Testis (tissue), 5 donors: ENCODE data around the gene MAP3K4. TPM values are rescaled to one million over a fixed set of nuclear protein-coding genes. Genes with fewer than 3 reads are reported as not detected.

Experiments used
- DNase-seq: peaks from one replicate; pipeline ENCODE4 v3.0.0-alpha.2; 2019
- H3K27ac ChIP-seq, 2 donors: fragments of 200-600 bp; sonication (generic); one replicate each; pipeline ENCODE4 v1.5.1; 2019
- H3K27me3 ChIP-seq: fragments of 200-600 bp; sonication (generic); one replicate; pipeline ENCODE4 v1.5.1; 2019
- H3K36me3 ChIP-seq: fragments of 200-600 bp; sonication (generic); one replicate; pipeline ENCODE4 v1.5.1; 2017; ENCODE audit warnings: low read depth; ENCODE audit errors: missing control alignments
- H3K4me1 ChIP-seq: fragments of 200-600 bp; sonication (generic); one replicate; pipeline ENCODE4 v1.5.1; 2019
- H3K4me3 ChIP-seq, 2 donors: fragments of 200-600 bp; sonication (generic); one replicate each; pipeline ENCODE4 v1.5.1; 2017 to 2019
- H3K9me3 ChIP-seq: fragments of 200-600 bp; sonication (generic); one replicate; pipeline ENCODE4 v1.5.1; 2017
- POLR2A ChIP-seq: fragments of 450-650 bp; IDR thresholded peaks from one replicate; pipeline ENCODE4 v1.6.1; 2017; ENCODE audit warnings: antibody characterized with exemption, mild to moderate bottlenecking, moderate library complexity
- WGBS, 2 donors: methylation state at CpG; one replicate each; pipeline ENCODE4 v1.1.5; 2018; 5-methylcytosine and 5-hydroxymethylcytosine counted together
- intact Hi-C: fragments of 100-400 bp; cut with DNase I; formaldehyde crosslinking; loops from one replicate; pipeline ENCODE4 v1.15.1; 2023; ENCODE audit warnings: low total_unique reads
- long read RNA-seq, 2 donors: transcript quantifications; one replicate each; lab custom pipeline, GENCODE V29; 2026
- polyA plus RNA-seq: library from polyadenylated mRNA; stranded (reverse); fragments of 350-450 nt; fragmentation: Illumina TruSeq; extraction: RNeasy Lipid Tissue Mini Kit (QIAGEN cat#74804); gene quantifications from one replicate; pipeline ENCODE4 v1.2.3, GENCODE V29; 2014; ENCODE audit warnings: low read depth, low replicate concordance; ENCODE audit not compliant: insufficient read depth
- total RNA-seq, 2 donors: library from RNA; depleted of rRNA; stranded (reverse); fragments of >200 nt; gene quantifications; one replicate each; pipeline ENCODE4 v1.2.3, GENCODE V29; 2016
- TF ChIP-seq, protein P1 (sequence below), 3 experiments: fragments of 450-650 bp in 2 of 3; fragments of 200-600 bp in 1 of 3; sonication (generic) in 1 of 3; IDR thresholded peaks; one replicate each; pipeline ENCODE4 v1.5.1; 2016 to 2019; ENCODE audit warnings: antibody characterized with exemption in 3 of 3, mild to moderate bottlenecking in 2 of 3, moderate library complexity in 1 of 3

MAP3K4 gene, protein sequence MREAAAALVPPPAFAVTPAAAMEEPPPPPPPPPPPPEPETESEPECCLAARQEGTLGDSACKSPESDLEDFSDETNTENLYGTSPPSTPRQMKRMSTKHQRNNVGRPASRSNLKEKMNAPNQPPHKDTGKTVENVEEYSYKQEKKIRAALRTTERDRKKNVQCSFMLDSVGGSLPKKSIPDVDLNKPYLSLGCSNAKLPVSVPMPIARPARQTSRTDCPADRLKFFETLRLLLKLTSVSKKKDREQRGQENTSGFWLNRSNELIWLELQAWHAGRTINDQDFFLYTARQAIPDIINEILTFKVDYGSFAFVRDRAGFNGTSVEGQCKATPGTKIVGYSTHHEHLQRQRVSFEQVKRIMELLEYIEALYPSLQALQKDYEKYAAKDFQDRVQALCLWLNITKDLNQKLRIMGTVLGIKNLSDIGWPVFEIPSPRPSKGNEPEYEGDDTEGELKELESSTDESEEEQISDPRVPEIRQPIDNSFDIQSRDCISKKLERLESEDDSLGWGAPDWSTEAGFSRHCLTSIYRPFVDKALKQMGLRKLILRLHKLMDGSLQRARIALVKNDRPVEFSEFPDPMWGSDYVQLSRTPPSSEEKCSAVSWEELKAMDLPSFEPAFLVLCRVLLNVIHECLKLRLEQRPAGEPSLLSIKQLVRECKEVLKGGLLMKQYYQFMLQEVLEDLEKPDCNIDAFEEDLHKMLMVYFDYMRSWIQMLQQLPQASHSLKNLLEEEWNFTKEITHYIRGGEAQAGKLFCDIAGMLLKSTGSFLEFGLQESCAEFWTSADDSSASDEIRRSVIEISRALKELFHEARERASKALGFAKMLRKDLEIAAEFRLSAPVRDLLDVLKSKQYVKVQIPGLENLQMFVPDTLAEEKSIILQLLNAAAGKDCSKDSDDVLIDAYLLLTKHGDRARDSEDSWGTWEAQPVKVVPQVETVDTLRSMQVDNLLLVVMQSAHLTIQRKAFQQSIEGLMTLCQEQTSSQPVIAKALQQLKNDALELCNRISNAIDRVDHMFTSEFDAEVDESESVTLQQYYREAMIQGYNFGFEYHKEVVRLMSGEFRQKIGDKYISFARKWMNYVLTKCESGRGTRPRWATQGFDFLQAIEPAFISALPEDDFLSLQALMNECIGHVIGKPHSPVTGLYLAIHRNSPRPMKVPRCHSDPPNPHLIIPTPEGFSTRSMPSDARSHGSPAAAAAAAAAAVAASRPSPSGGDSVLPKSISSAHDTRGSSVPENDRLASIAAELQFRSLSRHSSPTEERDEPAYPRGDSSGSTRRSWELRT (N-terminal part only)
- 10 to 100 TPM; 65.4 to 77.7 TPM for total RNA-seq
- polyA plus RNA-seq, result 45.0 TPM
- long read RNA-seq, donor 1, full-length matches to known transcripts, result 1 of 1 reads
- long read RNA-seq, donor 1, partial matches to known transcripts, result 0 of 1 reads
- long read RNA-seq, donor 1, other reads (novel, unspliced or antisense), result 0 of 1 reads
- long read RNA-seq, donor 2, result 0 reads

DNA sequence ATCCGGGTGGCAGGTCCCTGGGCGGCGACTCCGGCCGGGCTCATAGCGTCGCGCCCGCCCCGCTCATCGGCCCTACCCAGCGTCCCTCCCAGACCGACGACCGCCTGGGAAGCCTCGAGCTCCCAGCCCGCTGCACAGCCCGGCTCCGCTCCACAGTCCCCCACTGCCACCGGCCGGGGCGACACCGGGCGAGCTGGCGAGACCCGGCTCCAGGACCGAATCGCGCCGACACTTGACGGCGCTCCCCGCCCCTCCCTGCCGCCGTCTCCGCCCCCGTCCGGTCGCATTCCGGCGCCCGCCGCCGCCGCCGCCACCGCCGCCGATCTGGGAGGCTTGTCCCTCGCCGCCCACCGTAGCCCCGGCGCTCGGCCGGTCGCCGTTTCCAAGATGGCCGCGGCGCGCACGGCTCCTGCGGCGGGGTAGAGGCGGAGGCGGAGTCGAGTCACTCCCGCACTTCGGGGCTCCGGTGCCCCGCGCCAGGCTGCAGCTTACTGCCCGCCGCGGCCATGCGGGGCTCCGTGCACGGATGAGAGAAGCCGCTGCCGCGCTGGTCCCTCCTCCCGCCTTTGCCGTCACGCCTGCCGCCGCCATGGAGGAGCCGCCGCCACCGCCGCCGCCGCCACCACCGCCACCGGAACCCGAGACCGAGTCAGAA is at the start of gene MAP3K4:
MAP3K4 (plus strand) TSS at position 364 of the 655 bp plus-strand sequence; CDS start at position 527, 163 bp downstream.
- H3K27me3 ChIP-seq, result no peaks in the 10 kb centered on the region
- peak within 1 kb of the TSS; percentile 97 to 100 for H3K4me3 ChIP-seq
- peak; percentile 74 for DNase-seq
- H3K27ac ChIP-seq, result peak within 1 kb of the TSS; percentile 95 to 98
- intact Hi-C loops, result no loop called here
- TF ChIP-seq, protein P1, sequence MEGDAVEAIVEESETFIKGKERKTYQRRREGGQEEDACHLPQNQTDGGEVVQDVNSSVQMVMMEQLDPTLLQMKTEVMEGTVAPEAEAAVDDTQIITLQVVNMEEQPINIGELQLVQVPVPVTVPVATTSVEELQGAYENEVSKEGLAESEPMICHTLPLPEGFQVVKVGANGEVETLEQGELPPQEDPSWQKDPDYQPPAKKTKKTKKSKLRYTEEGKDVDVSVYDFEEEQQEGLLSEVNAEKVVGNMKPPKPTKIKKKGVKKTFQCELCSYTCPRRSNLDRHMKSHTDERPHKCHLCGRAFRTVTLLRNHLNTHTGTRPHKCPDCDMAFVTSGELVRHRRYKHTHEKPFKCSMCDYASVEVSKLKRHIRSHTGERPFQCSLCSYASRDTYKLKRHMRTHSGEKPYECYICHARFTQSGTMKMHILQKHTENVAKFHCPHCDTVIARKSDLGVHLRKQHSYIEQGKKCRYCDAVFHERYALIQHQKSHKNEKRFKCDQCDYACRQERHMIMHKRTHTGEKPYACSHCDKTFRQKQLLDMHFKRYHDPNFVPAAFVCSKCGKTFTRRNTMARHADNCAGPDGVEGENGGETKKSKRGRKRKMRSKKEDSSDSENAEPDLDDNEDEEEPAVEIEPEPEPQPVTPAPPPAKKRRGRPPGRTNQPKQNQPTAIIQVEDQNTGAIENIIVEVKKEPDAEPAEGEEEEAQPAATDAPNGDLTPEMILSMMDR (IDR thresholded peaks at IDR 0.05), result peak in 1 of 3 experiments; percentile 11
- no peak for TF ChIP-seq POLR2A
- H3K36me3 ChIP-seq, result no peaks in the 10 kb centered on the region
- H3K9me3 ChIP-seq, result no peaks in the 10 kb centered on the region
- peaks cover 18% of the 10 kb centered on the region for H3K4me1 ChIP-seq
- WGBS, 2 donors, result 0% methylated on average over 71 of the region's 97 CpGs; no CpG with 5 or more reads in 1 of the 2 donors

DNA sequence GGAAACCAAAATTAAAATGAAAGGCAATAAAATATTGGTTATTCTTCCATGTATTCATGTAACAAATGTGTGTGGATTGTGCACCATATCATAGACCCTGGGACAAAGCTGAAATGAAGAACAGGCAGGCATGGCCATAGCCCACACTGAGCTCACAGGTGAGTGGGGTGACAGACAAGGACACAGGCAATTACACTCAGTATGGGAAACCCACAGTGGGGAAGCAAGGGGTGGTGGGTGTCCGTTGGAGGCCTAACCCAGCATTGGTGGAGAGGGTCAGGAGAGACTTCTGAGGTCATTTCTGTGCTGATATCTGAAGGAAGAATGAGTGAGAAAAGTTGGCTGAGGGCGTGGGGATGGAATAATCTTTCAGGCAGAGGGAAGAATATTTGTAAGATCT is 47.6 kb upstream of the MAP3K4 start:
- DNase-seq, result no peak
- Histone ChIP-seq H3K27me3 (no peaks in the 10 kb centered on the region), H3K4me1 (no peaks in the 10 kb centered on the region), H3K4me3 (no peak overlapping the region), H3K9me3 (no peaks in the 10 kb centered on the region), H3K36me3 (no peaks in the 10 kb centered on the region), H3K27ac (no peak overlapping the region)
- no peak for TF ChIP-seq POLR2A
- TF ChIP-seq, protein P1 (IDR thresholded peaks at IDR 0.05), result no peak
- intact Hi-C loops, result no loop called here
- 88 to 91% methylated on average over 2 of the region's 2 CpGs for WGBS, 2 donors

DNA sequence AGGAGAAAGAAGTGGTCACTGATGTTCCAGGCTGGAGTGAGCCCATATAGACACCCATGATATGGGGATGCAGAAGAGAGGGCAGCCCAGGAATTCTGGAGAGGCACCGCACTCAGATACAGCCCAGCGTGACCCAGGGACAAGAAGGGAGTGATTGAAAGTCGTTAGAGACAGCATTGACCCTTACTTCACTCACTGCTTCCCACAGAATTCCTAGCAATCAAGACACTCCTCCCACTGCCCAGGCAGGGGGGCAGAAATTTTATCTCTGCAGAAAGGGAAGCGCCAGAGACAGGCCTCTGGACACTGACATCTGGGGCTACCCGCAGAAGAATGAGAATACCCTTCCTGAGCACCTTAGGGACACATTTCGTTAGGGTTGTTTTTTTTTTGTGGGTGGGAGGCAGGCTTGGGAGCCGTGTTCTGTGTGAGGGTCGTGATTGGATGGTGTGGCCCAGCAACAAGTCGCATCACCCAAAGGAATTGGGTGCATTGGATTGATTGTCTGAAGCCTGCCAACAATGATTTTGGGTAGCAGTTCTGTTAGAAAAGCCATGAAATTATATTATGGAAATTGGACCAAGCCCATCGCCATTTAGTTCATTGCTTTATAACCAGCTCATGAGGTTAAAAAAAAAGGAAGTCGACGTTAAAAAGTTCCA is 45.9 kb upstream of the MAP3K4 start:
- Histone ChIP-seq H3K9me3 (no peaks in the 10 kb centered on the region), H3K36me3 (no peaks in the 10 kb centered on the region), H3K4me1 (no peaks in the 10 kb centered on the region), H3K27ac (no peak overlapping the region), H3K27me3 (no peaks in the 10 kb centered on the region), H3K4me3 (no peak overlapping the region)
- WGBS, 2 donors, result 71% methylated on average over 12 of the region's 12 CpGs
- no peak for TF ChIP-seq POLR2A
- TF ChIP-seq, protein P1 (IDR thresholded peaks at IDR 0.05), result no peak
- DNase-seq, result no peak
- intact Hi-C loops, result no loop called here

DNA sequence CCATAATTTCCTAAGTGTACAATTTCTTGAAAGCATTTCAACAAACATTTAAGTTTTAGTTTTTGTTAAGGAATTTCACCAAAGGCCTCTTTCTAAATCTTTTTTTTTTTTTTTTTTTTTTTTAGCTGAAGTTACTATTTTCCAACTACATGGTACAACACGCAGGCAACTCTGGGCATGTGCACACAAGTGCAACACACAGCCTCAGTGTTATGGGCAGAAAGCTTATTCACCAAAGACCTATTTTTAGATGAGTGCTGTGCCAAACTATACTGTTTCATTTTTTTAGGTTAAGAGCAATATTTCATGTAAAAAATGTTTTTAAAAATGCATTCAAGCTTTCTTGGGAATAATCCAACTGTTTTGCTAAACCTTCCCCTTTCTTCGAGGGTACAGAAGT is 42.0 kb upstream of the MAP3K4 start:
- no peaks in the 10 kb centered on the region for H3K27me3 ChIP-seq
- no peak overlapping the region for H3K27ac ChIP-seq
- no peaks in the 10 kb centered on the region for H3K9me3 ChIP-seq
- no peaks in the 10 kb centered on the region for H3K36me3 ChIP-seq
- 66 to 79% methylated on average over 2 of the region's 2 CpGs for WGBS, 2 donors
- DNase-seq, result no peak
- intact Hi-C loops, result no loop called here
- TF ChIP-seq, protein P1 (IDR thresholded peaks at IDR 0.05), result no peak
- no peak for TF ChIP-seq POLR2A
- H3K4me3 ChIP-seq, result no peak overlapping the region
- no peaks in the 10 kb centered on the region for H3K4me1 ChIP-seq
